ENCODE measurements around the gene ZNF2.

Gene ZNF2

GRCh38 chr2:95232232-95232631 lies 66.6 kb downstream of the ZNF2 start:
- Histone ChIP-seq H3K27ac (ENCODE audit: low read length) (no peak overlapping the region), H3K79me2 (ENCODE audit: low read length) (no peaks in the 10 kb centered on the region), H3K4me3 (ENCODE audit: low read length) (no peak overlapping the region), H4K20me1 (ENCODE audit: insufficient read depth, low read length) (no peaks in the 10 kb centered on the region), H3K4me2 (ENCODE audit: low read depth, low read length) (peak overlapping the region; percentile 23; the same call in 1 of the 2 replicates), H2AFZ (ENCODE audit: low read length) (peak overlapping the region; percentile 52; the same call in 1 of the 2 replicates), H3K36me3 (replicated peaks; ENCODE audit: insufficient read depth, low read length) (no peaks in the 10 kb centered on the region), H3K9ac (ENCODE audit: low read length) (no peak overlapping the region), H3F3A (ENCODE audit: insufficient read depth, low read length) (no peaks in the 10 kb centered on the region), H3K4me1 (ENCODE audit: low read length) (no peaks in the 10 kb centered on the region), H3K27me3 (replicated peaks; ENCODE audit: insufficient read depth, low read length) (no peaks in the 10 kb centered on the region), H3K9me3 (replicated peaks; ENCODE audit: insufficient read depth, low read length) (no peaks in the 10 kb centered on the region), H3K9me2 (replicated peaks; ENCODE audit: insufficient read depth, low read length) (no peaks in the 10 kb centered on the region)
- TF ChIP-seq EZH2 (optimal IDR thresholded peaks at IDR 0.05; ENCODE audit: low read depth, low read length) (no peak), EZH2phosphoT487 (IDR thresholded peaks at IDR 0.05; ENCODE audit: low read length) (no peak), CTCF (IDR thresholded peaks at IDR 0.05; ENCODE audit: low read length) (no peak)
- DNase-seq: no peak
